Thyroid gland (tissue), 4 donors: ENCODE data around the gene DLX4.

ENCODE experiments used
- POLR2A ChIP-seq, 2 donors: fragments of 450-650 bp; IDR thresholded peaks; one replicate each; pipeline ENCODE4 v1.6.1; 2017; ENCODE audit warnings: antibody characterized with exemption in 2 of 2, mild to moderate bottlenecking in 2 of 2, moderate library complexity in 1 of 2
- TF ChIP-seq, protein P1 (sequence below), 6 experiments: fragments of 200-600 bp in 3 of 6; fragments of 450-650 bp in 3 of 6; sonication (generic) in 3 of 6; IDR thresholded peaks; one replicate each; pipeline ENCODE4 v1.5.1; 2016 to 2019; ENCODE audit warnings: antibody characterized with exemption in 6 of 6, mild to moderate bottlenecking in 2 of 6, inconsistent platforms in 1 of 6, moderate library complexity in 1 of 6

DNA sequence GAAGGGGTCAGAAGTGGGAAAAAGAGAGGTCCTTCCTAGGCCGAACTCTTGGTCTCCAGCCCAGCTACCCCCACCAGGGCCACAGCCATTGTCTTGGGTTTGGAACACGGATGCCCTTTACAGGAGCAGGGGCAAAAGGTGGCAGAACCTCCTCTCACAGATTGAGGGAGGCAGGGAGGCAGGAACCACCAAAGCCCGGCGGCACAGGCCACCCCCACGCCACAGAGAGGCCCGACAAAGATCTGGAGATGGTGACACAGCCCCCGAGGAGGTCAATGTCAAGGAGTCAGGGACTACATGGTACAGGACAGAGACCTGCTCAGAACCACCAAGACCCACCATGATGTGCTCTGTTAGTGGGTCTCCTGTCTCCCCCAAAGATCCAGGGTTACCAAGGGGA is 44.4 kb upstream of the DLX4 start:
- no peak for TF ChIP-seq POLR2A (IDR thresholded peaks at IDR 0.05)
- TF ChIP-seq, protein P1, sequence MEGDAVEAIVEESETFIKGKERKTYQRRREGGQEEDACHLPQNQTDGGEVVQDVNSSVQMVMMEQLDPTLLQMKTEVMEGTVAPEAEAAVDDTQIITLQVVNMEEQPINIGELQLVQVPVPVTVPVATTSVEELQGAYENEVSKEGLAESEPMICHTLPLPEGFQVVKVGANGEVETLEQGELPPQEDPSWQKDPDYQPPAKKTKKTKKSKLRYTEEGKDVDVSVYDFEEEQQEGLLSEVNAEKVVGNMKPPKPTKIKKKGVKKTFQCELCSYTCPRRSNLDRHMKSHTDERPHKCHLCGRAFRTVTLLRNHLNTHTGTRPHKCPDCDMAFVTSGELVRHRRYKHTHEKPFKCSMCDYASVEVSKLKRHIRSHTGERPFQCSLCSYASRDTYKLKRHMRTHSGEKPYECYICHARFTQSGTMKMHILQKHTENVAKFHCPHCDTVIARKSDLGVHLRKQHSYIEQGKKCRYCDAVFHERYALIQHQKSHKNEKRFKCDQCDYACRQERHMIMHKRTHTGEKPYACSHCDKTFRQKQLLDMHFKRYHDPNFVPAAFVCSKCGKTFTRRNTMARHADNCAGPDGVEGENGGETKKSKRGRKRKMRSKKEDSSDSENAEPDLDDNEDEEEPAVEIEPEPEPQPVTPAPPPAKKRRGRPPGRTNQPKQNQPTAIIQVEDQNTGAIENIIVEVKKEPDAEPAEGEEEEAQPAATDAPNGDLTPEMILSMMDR (IDR thresholded peaks at IDR 0.05), result no peak
